Activated CD8-positive, alpha-beta T cell treated with anti-CD3 and anti-CD28 coated beads, Interleukin-2, amount 10 ng/mL, durations not matched to agents 7 days and 5 days (primary cell): ENCODE data around the gene SEPTIN6. TPM values are rescaled to one million over a fixed set of nuclear protein-coding genes. Genes with fewer than 3 reads are reported as not detected.

Source experiments
- ATAC-seq: fragments of 150-1000 bp; cut with Tn5 transposase; one replicate; pipeline ENCODE4 v1.10.0; 2021; ENCODE audit warnings: moderate library complexity
- CTCF ChIA-PET: fragments of 350-600 bp; sonication (Branson Sonifier 250); formaldehyde crosslinking; loops from one replicate; lab custom pipeline; 2021; ENCODE audit warnings: antibody characterized with exemption; lab: Charles Lee
- POLR2A ChIA-PET: fragments of 350-600 bp; sonication (Branson Sonifier 250); formaldehyde crosslinking; loops from one replicate; lab custom pipeline; 2021; ENCODE audit warnings: antibody characterized with exemption; lab: Charles Lee
- DNase-seq: peaks from one replicate; pipeline ENCODE4 v3.0.0-alpha.2; 2020
- H3K27ac Mint-ChIP-seq: one replicate; pipeline ENCODE4 v1.8.0; 2021; ENCODE audit warnings: mild to moderate bottlenecking, mixed read lengths
- H3K27me3 Mint-ChIP-seq: one replicate; pipeline ENCODE4 v1.8.0; 2021; ENCODE audit warnings: low read depth, mixed read lengths
- H3K36me3 Mint-ChIP-seq: one replicate; pipeline ENCODE4 v1.8.0; 2021; ENCODE audit warnings: low read depth, mixed read lengths
- H3K4me1 Mint-ChIP-seq: one replicate; pipeline ENCODE4 v1.8.0; 2021; ENCODE audit warnings: low read depth, mixed read lengths
- H3K4me3 Mint-ChIP-seq: one replicate; pipeline ENCODE4 v1.8.0; 2021; ENCODE audit warnings: mild to moderate bottlenecking, mixed read lengths
- H3K9me3 Mint-ChIP-seq: one replicate; pipeline ENCODE4 v1.8.0; 2022; ENCODE audit warnings: mixed read lengths; ENCODE audit not compliant: insufficient read depth
- total RNA-seq, 2 experiments: library from RNA; stranded (reverse); gene quantifications; one replicate each; pipeline ENCODE4 v1.2.3, GENCODE V29; 2021

Gene SEPTIN6
- total RNA-seq, result 100 to 1,000 TPM; 303 to 312 TPM

- peak; percentile 80 for ATAC-seq
These were observed at the start of gene SEPTIN6 for GRCh38 chrX:119693040-119693995. SEPTIN6 (minus strand) TSS chrX:119693168; CDS start chrX:119693105, 63 bp downstream.

GRCh38 chrX:119738742-119739141 lies 45.8 kb upstream of the SEPTIN6 start:
- Mint-ChIP-seq H3K4me3 (no peak overlapping the region), H3K36me3 (no peaks in the 10 kb centered on the region), H3K27me3 (no peaks in the 10 kb centered on the region), H3K27ac (no peak overlapping the region), H3K4me1 (no peaks in the 10 kb centered on the region), H3K9me3 (no peaks in the 10 kb centered on the region)
- ATAC-seq (no peak), DNase-seq (no peak)
- ChIA-PET CTCF (interaction anchor here (0.8 to 1.0 kb wide), 2 partner anchors 9 to 11 kb away, joined by 3 to 4 read pairs; no protein-coding TSS in a partner anchor), POLR2A (no interaction called here)

More at GRCh38 chrX:119693040-119693995, at the start of gene SEPTIN6:
- DNase-seq, result peak; percentile 91
- H3K27me3 Mint-ChIP-seq, result no peaks in the 10 kb centered on the region
- H3K27ac Mint-ChIP-seq, result peak within 1 kb of the TSS; percentile 99
- H3K9me3 Mint-ChIP-seq, result no peaks in the 10 kb centered on the region
- H3K4me3 Mint-ChIP-seq, result peak within 1 kb of the TSS; percentile 92
- ChIA-PET CTCF (interaction anchor here (0.6 to 4.9 kb wide), 12 partner anchors 10 to 83 kb away, joined by 3 to 37 read pairs (median 4); partner anchors contain the start of gene SOWAHD), POLR2A (interaction anchor here (0.6 to 6.5 kb wide), 22 partner anchors 10 to 178 kb away, joined by 3 to 198 read pairs (median 4); partner anchors contain the start of genes RNF113A, RPL39 and SOWAHD)
- H3K36me3 Mint-ChIP-seq, result peaks cover 28% of the 10 kb centered on the region
- peaks cover 16% of the 10 kb centered on the region for H3K4me1 Mint-ChIP-seq

- H3K4me1 Mint-ChIP-seq, result peaks cover 2% of the 10 kb centered on the region
- H3K36me3 Mint-ChIP-seq, result no peaks in the 10 kb centered on the region
- H3K27ac Mint-ChIP-seq, result no peak overlapping the region
- H3K27me3 Mint-ChIP-seq, result no peaks in the 10 kb centered on the region
- ATAC-seq (no peak), DNase-seq (no peak)
- no peaks in the 10 kb centered on the region for H3K9me3 Mint-ChIP-seq
- POLR2A ChIA-PET, result no interaction called here
- H3K4me3 Mint-ChIP-seq, result no peak overlapping the region
- CTCF ChIA-PET, result interaction anchor here (1.2 kb wide), 1 partner anchor 220 kb away, joined by 4 read pairs; no protein-coding TSS in a partner anchor
These were observed 43.3 kb upstream of the SEPTIN6 start for GRCh38 chrX:119736206-119736764.

DNA sequence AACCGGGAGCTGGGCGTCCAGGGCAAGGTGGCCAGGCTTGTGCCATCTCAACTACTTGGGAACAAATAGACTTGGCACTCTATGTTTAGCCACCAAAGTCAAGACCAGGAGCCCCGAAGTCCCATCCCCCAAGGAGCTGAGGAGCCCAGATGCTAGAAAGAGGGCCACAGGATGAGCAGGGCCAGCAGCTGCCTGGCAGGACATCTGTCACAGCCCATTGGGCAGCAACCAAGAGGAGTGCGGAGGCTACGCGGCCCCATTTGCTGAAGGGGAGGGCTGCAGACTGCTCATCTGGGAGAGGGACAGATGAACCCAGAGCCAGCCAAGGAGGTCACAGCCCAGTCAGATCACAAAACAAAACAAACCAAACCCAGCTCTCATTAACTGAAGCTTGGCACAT lies 42.5 kb upstream of the SEPTIN6 start:
- H3K4me3 Mint-ChIP-seq, result no peak overlapping the region
- H3K27ac Mint-ChIP-seq, result no peak overlapping the region
- H3K9me3 Mint-ChIP-seq, result no peaks in the 10 kb centered on the region
- ChIA-PET POLR2A (no interaction called here), CTCF (interaction anchor here (1.2 kb wide), 1 partner anchor 219 kb away, joined by 4 read pairs; no protein-coding TSS in a partner anchor)
- no peaks in the 10 kb centered on the region for H3K36me3 Mint-ChIP-seq
- peaks cover 2% of the 10 kb centered on the region for H3K4me1 Mint-ChIP-seq
- no peaks in the 10 kb centered on the region for H3K27me3 Mint-ChIP-seq
- ATAC-seq (no peak), DNase-seq (no peak)

DNA sequence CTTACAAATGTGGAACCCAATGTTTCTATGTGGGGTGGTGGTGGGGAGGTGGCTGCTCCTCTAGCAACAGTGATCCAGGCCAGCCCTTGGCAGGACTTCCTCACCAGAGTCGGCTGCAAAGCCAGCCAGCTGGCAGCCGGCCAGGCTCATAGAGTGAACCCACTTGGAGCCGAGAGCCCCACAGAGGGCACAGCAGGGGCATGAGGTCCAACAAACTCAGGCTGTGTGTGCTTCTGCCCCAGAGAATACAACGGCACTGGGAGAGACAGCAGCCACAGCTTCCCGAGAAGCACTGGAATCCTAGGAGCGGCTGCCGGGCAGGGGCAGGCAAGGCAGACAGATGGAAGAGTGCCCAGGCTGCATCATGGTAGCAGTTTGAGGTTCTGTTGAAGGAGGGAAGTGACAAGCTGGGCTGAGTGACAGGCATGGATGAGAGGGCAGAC lies 42.0 kb upstream of the SEPTIN6 start:
- no peak overlapping the region for H3K27ac Mint-ChIP-seq
- ATAC-seq, result no peak
- no peak overlapping the region for H3K4me3 Mint-ChIP-seq
- no peaks in the 10 kb centered on the region for H3K9me3 Mint-ChIP-seq
- peaks cover 2% of the 10 kb centered on the region for H3K4me1 Mint-ChIP-seq
- DNase-seq, result no peak
- H3K27me3 Mint-ChIP-seq, result no peaks in the 10 kb centered on the region
- POLR2A ChIA-PET, result no interaction called here
- H3K36me3 Mint-ChIP-seq, result no peaks in the 10 kb centered on the region
- CTCF ChIA-PET, result interaction anchor here (1.2 kb wide), 1 partner anchor 219 kb away, joined by 4 read pairs; no protein-coding TSS in a partner anchor

GRCh38 chrX:119729408-119730201 lies 36.6 kb upstream of the SEPTIN6 start:
- ATAC-seq (peak; percentile 61), DNase-seq (peak; percentile 76)
- POLR2A ChIA-PET, result interaction anchor here (1.0 to 2.2 kb wide), 4 partner anchors 24 to 47 kb away, joined by 3 to 14 read pairs (median 6); no protein-coding TSS in a partner anchor
- H3K9me3 Mint-ChIP-seq, result no peaks in the 10 kb centered on the region
- H3K27ac Mint-ChIP-seq, result no peak overlapping the region
- peaks cover 13% of the 10 kb centered on the region for H3K4me1 Mint-ChIP-seq
- CTCF ChIA-PET, result interaction anchor here (0.6 to 4.2 kb wide), 45 partner anchors 9 to 253 kb away, joined by 3 to 37 read pairs (median 4); partner anchors contain the start of genes RPL39, SEPTIN6 and UBE2A
- H3K4me3 Mint-ChIP-seq, result no peak overlapping the region
- no peaks in the 10 kb centered on the region for H3K36me3 Mint-ChIP-seq
- no peaks in the 10 kb centered on the region for H3K27me3 Mint-ChIP-seq

GRCh38 chrX:119728487-119728886 lies 35.5 kb upstream of the SEPTIN6 start:
- CTCF ChIA-PET, result interaction anchor here (0.6 to 4.2 kb wide), 18 partner anchors 11 to 212 kb away, joined by 3 to 37 read pairs (median 8); partner anchors contain the start of genes RPL39 and SEPTIN6
- POLR2A ChIA-PET, result interaction anchor here (1.0 to 2.2 kb wide), 4 partner anchors 25 to 46 kb away, joined by 5 to 14 read pairs (median 7); partner anchors contain the start of gene SEPTIN6
- DNase-seq, result no peak
- Mint-ChIP-seq H3K27me3 (no peaks in the 10 kb centered on the region), H3K9me3 (no peaks in the 10 kb centered on the region), H3K4me3 (no peak overlapping the region), H3K4me1 (peaks cover 13% of the 10 kb centered on the region), H3K36me3 (no peaks in the 10 kb centered on the region), H3K27ac (no peak overlapping the region)
- no peak for ATAC-seq

- Mint-ChIP-seq H3K9me3 (no peaks in the 10 kb centered on the region), H3K27ac (peak overlapping the region; percentile 94), H3K4me1 (peaks cover 13% of the 10 kb centered on the region), H3K4me3 (peak overlapping the region; percentile 57), H3K36me3 (no peaks in the 10 kb centered on the region), H3K27me3 (no peaks in the 10 kb centered on the region)
- peak; percentile 85 for ATAC-seq
- POLR2A ChIA-PET, result interaction anchor here (0.6 to 2.2 kb wide), 11 partner anchors 15 to 121 kb away, joined by 3 to 15 read pairs (median 3); partner anchors contain the start of genes NKRF and SEPTIN6
- peak; percentile 48 for DNase-seq
- CTCF ChIA-PET, result interaction anchor here (0.7 to 4.2 kb wide), 12 partner anchors 9 to 211 kb away, joined by 3 to 37 read pairs (median 4); partner anchors contain the start of gene SEPTIN6
These were observed 34.1 kb upstream of the SEPTIN6 start for GRCh38 chrX:119726900-119727555.

DNA sequence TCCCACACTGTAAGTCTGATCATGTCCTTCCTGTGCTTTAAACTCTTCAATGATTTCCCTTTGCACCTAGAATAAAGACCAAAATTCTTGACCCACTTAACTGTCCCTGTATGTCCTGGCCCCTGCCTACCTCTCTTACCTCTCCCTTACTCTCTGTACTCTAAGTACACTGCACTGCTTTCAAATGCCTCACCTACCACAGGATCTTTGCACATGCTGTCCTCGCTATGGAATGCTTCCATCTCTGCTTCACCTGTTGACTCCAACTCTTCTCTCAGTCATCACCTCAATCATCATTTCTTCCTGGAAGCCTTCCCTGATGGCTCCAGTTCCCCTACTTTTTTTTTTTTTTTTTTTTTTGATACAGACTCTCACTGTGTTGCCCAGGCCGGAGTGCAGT lies 29.0 kb upstream of the SEPTIN6 start:
- ATAC-seq (no peak), DNase-seq (no peak)
- ChIA-PET CTCF (no interaction called here), POLR2A (no interaction called here)
- Mint-ChIP-seq H3K4me1 (peaks cover 2% of the 10 kb centered on the region), H3K27ac (no peak overlapping the region), H3K4me3 (no peak overlapping the region), H3K27me3 (no peaks in the 10 kb centered on the region), H3K9me3 (no peaks in the 10 kb centered on the region), H3K36me3 (no peaks in the 10 kb centered on the region)

DNA sequence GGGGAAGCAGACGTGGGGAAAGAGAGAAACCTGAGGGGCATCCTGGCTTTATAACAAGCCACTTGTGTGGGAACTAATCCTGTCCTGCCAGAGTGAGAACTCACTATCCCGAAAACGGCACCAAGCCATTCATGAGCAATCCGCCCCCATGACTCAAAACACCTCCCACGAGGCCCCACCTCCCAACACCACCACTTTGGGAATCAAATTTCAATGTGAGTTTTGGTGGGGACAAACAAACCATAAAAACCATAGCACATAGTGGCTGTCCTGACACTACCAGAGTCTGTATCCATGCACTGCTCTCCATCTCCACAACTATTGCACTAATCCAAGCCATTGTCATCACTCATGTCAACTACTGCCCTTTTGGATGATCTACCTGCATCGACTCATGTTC lies 28.5 kb upstream of the SEPTIN6 start:
- ATAC-seq (no peak), DNase-seq (no peak)
- Mint-ChIP-seq H3K4me3 (no peak overlapping the region), H3K36me3 (no peaks in the 10 kb centered on the region), H3K27ac (no peak overlapping the region), H3K9me3 (no peaks in the 10 kb centered on the region), H3K27me3 (peaks cover 2% of the 10 kb centered on the region), H3K4me1 (no peaks in the 10 kb centered on the region)
- POLR2A ChIA-PET, result no interaction called here
- CTCF ChIA-PET, result no interaction called here
